PC-9 (cell line): ENCODE measurements around the gene IQCN.

Source experiments
- CTCF ChIP-seq: fragments of 200-600 bp; sonication (generic); conservative IDR thresholded peaks from 2 replicates; pipeline ENCODE4 v1.6.1; 2017; ENCODE audit warnings: mixed run types, antibody characterized with exemption, mild to moderate bottlenecking, moderate library complexity
- EZH2 ChIP-seq: fragments of 200-600 bp; sonication (generic); IDR thresholded peaks from 2 replicates; pipeline ENCODE4 v1.8.0; 2017; ENCODE audit warnings: antibody characterized with exemption, low read depth

GRCh38 chr19:18211683-18212082 is 62.6 kb downstream of the IQCN start:
- TF ChIP-seq EZH2 (no peak), CTCF (no peak)
